IMR-90 (cell line): ENCODE data around the gene COLQ. TPM values are rescaled to one million over a fixed set of nuclear protein-coding genes. Genes with fewer than 3 reads are reported as not detected.

Experiments
- ATAC-seq: fragments of 200-7000 bp; cut with Tn5 transposase; 2 replicates; pipeline ENCODE4 v1.9.1; 2020; ENCODE audit warnings: low read depth, mild to moderate bottlenecking, moderate library complexity
- BruUV-seq: library from RNA; stranded (reverse); fragments of 400-500 nt; replicated peaks from 2 replicates; lab custom pipeline; 2021; lab: Mats Ljungman, UMichigan
- CTCF ChIA-PET: fragments of 300-600 bp; formaldehyde crosslinking; extraction: SDS; loops from one replicate; lab custom pipeline; 2021; ENCODE audit warnings: antibody characterized with exemption; lab: Yijun Ruan, JAX
- POLR2A ChIA-PET: fragments of 300-600 bp; sonication (Branson Sonifier 250); formaldehyde crosslinking; loops from one replicate; lab custom pipeline; 2022; ENCODE audit warnings: antibody characterized with exemption; ENCODE audit not compliant: unreplicated experiment; lab: Charles Lee
- DNase-seq: peaks from one replicate; pipeline ENCODE4 v3.0.0; 2013
- H2AFZ ChIP-seq: replicated peaks from 2 replicates; pipeline ENCODE3; 2013; ENCODE audit warnings: low read length, mild to moderate bottlenecking; ENCODE audit not compliant: poor library complexity
- H2AK5ac ChIP-seq: 2 replicates; pipeline ENCODE4 v1.6.1; 2013; ENCODE audit warnings: low read depth, low read length, inconsistent platforms
- H2AK9ac ChIP-seq: replicated peaks from 2 replicates; pipeline ENCODE3; 2013; ENCODE audit warnings: mild to moderate bottlenecking, low read depth, low read length, moderate library complexity; ENCODE audit not compliant: poor library complexity
- H2BK120ac ChIP-seq: 2 replicates; pipeline ENCODE4 v1.6.1; 2013; ENCODE audit warnings: low read depth, low read length, inconsistent platforms
- H2BK15ac ChIP-seq: 3 replicates; pipeline ENCODE4 v1.6.1; 2013; ENCODE audit warnings: low read depth, low read length, inconsistent platforms
- H2BK20ac ChIP-seq: 2 replicates; pipeline ENCODE4 v1.6.1; 2013; ENCODE audit warnings: low read depth, mild to moderate bottlenecking, inconsistent platforms, low read length, moderate library complexity
- H2BK5ac ChIP-seq: 2 replicates; pipeline ENCODE4 v1.6.1; 2013; ENCODE audit warnings: mild to moderate bottlenecking, low read depth, low read length, inconsistent platforms; ENCODE audit not compliant: poor library complexity, severe bottlenecking
- H3K14ac ChIP-seq: replicated peaks from 2 replicates; pipeline ENCODE4 v1.6.1; 2013; ENCODE audit warnings: low read depth, low read length, inconsistent platforms
- H3K18ac ChIP-seq: 2 replicates; pipeline ENCODE4 v1.6.1; 2013; ENCODE audit warnings: low read depth, low read length, control low read depth
- H3K23ac ChIP-seq: 2 replicates; pipeline ENCODE4 v1.6.1; 2013; ENCODE audit warnings: low read depth, low read length, inconsistent platforms
- H3K27ac ChIP-seq: 2 replicates; pipeline ENCODE4 v1.5.1; 2013; ENCODE audit warnings: mild to moderate bottlenecking, control low read depth, low read length; ENCODE audit not compliant: insufficient read depth
- H3K27me3 ChIP-seq: 2 replicates; pipeline ENCODE4 v1.6.1; 2013; ENCODE audit warnings: low read length; ENCODE audit not compliant: control insufficient read depth, insufficient read depth
- H3K36me3 ChIP-seq: 2 replicates; pipeline ENCODE4 v1.6.1; 2013; ENCODE audit warnings: low read length, mixed read lengths; ENCODE audit not compliant: control insufficient read depth, insufficient read depth
- H3K4ac ChIP-seq: 2 replicates; pipeline ENCODE4 v1.6.1; 2013; ENCODE audit warnings: low read depth, low read length, inconsistent platforms
- H3K4me1 ChIP-seq: 2 replicates; pipeline ENCODE4 v1.6.1; 2013; ENCODE audit warnings: low read length, mixed read lengths; ENCODE audit not compliant: control insufficient read depth, insufficient read depth
- H3K4me2 ChIP-seq: 2 replicates; pipeline ENCODE4 v1.6.1; 2013; ENCODE audit warnings: low read depth, mild to moderate bottlenecking, control low read depth, low read length, moderate library complexity
- H3K4me3 ChIP-seq: 2 replicates; pipeline ENCODE4 v1.5.1; 2013; ENCODE audit warnings: low read depth, mild to moderate bottlenecking, control low read depth, low read length, moderate library complexity; ENCODE audit not compliant: insufficient read depth
- H3K56ac ChIP-seq: 2 replicates; pipeline ENCODE4 v1.6.1; 2013; ENCODE audit warnings: low read length, inconsistent platforms; ENCODE audit not compliant: insufficient read depth; ENCODE audit errors: extremely low read depth
- H3K79me1 ChIP-seq, 2 experiments: 2 replicates each; pipeline ENCODE4 v1.6.1; 2013; ENCODE audit warnings: low read length in 2 of 2, inconsistent platforms in 1 of 2, low read depth in 1 of 2
- H3K9ac ChIP-seq: 2 replicates; pipeline ENCODE4 v1.6.1; 2013; ENCODE audit warnings: low read depth, low read length, control low read depth
- H3K9me1 ChIP-seq: 2 replicates; pipeline ENCODE4 v1.6.1; 2013; ENCODE audit warnings: low read length, inconsistent platforms; ENCODE audit not compliant: insufficient read depth
- H3K9me3 ChIP-seq: 2 replicates; pipeline ENCODE4 v1.6.1; 2013; ENCODE audit warnings: low read length; ENCODE audit not compliant: control insufficient read depth, insufficient read depth
- H4K20me1 ChIP-seq: 2 replicates; pipeline ENCODE4 v1.6.1; 2013; ENCODE audit warnings: low read length, inconsistent platforms; ENCODE audit not compliant: insufficient read depth
- H4K5ac ChIP-seq: 2 replicates; pipeline ENCODE4 v1.6.1; 2013; ENCODE audit warnings: mild to moderate bottlenecking, low read depth, low read length, control low read depth
- H4K8ac ChIP-seq, 2 experiments: 2 replicates each; pipeline ENCODE4 v1.6.1; 2013; ENCODE audit warnings: low read depth in 2 of 2, low read length in 2 of 2, control low read depth in 1 of 2, inconsistent platforms in 1 of 2
- H4K91ac ChIP-seq: 2 replicates; pipeline ENCODE4 v1.6.1; 2013; ENCODE audit warnings: low read depth, low read length, inconsistent platforms; ENCODE audit not compliant: insufficient read depth
- BHLHE40 ChIP-seq: fragments of 150-350 bp; IDR thresholded peaks from 2 replicates; pipeline ENCODE4 v1.6.1; 2016; ENCODE audit warnings: mild to moderate bottlenecking, low read depth, low read length
- CEBPB ChIP-seq: IDR thresholded peaks from 2 replicates; pipeline ENCODE4 v1.6.1; 2012; ENCODE audit warnings: low read depth, low read length, improper control_type of control experiment
- CHD1 ChIP-seq: IDR thresholded peaks from 2 replicates; pipeline ENCODE4 v1.6.1; 2012; ENCODE audit warnings: low read depth, low read length, improper control_type of control experiment
- CTCF ChIP-seq: conservative IDR thresholded peaks from 2 replicates; pipeline ENCODE4 v1.5.1; 2012; ENCODE audit warnings: mild to moderate bottlenecking, low read depth, low read length, improper control_type of control experiment
- ELK1 ChIP-seq: fragments of 150-350 bp; IDR thresholded peaks from 2 replicates; pipeline ENCODE4 v1.6.1; 2016; ENCODE audit warnings: low read depth, mild to moderate bottlenecking, low read length, moderate library complexity, borderline replicate concordance
- FOS ChIP-seq: fragments of 150-350 bp; IDR thresholded peaks from 2 replicates; pipeline ENCODE4 v1.6.1; 2016; ENCODE audit warnings: low read depth, low read length
- MAFK ChIP-seq: IDR thresholded peaks from 2 replicates; pipeline ENCODE4 v1.6.1; 2012; ENCODE audit warnings: low read depth, low read length, improper control_type of control experiment
- MAZ ChIP-seq: IDR thresholded peaks from 2 replicates; pipeline ENCODE4 v1.6.1; 2012; ENCODE audit warnings: low read depth, mild to moderate bottlenecking, low read length, improper control_type of control experiment, moderate library complexity, borderline replicate concordance
- MXI1 ChIP-seq: IDR thresholded peaks from 2 replicates; pipeline ENCODE4 v1.6.1; 2012; ENCODE audit warnings: low read depth, mild to moderate bottlenecking, low read length, moderate library complexity, borderline replicate concordance
- NFE2L2 ChIP-seq: fragments of 150-350 bp; IDR thresholded peaks from 2 replicates; pipeline ENCODE4 v1.6.1; 2016; ENCODE audit warnings: low read depth, mild to moderate bottlenecking, low read length
- POLR2A ChIP-seq: IDR thresholded peaks from 2 replicates; pipeline ENCODE4 v1.6.1; 2012; ENCODE audit warnings: mild to moderate bottlenecking, low read depth, low read length
- RAD21 ChIP-seq: IDR thresholded peaks from 2 replicates; pipeline ENCODE4 v1.6.1; 2012; ENCODE audit warnings: low read length, improper control_type of control experiment
- RCOR1 ChIP-seq: IDR thresholded peaks from 2 replicates; pipeline ENCODE4 v1.6.1; 2012; ENCODE audit warnings: mild to moderate bottlenecking, low read length, improper control_type of control experiment; ENCODE audit not compliant: insufficient replicate concordance
- RFX5 ChIP-seq: IDR thresholded peaks from 2 replicates; pipeline ENCODE4 v1.8.0; 2012; ENCODE audit warnings: low read depth, mild to moderate bottlenecking, low read length, moderate library complexity
- SMC3 ChIP-seq: fragments of 150-350 bp; IDR thresholded peaks from 2 replicates; pipeline ENCODE4 v1.6.1; 2016; ENCODE audit warnings: low read depth, mild to moderate bottlenecking, antibody characterized with exemption, low read length, moderate library complexity
- USF2 ChIP-seq: fragments of 150-350 bp; IDR thresholded peaks from 2 replicates; pipeline ENCODE4 v1.6.1; 2017; ENCODE audit warnings: mild to moderate bottlenecking, antibody characterized with exemption, low read length, low read depth
- WGBS, 2 experiments: methylation state at CpG; one replicate each; pipeline versions ENCODE4 v1.1.5 to v1.1.7; 2013; ENCODE audit warnings: missing lambda C conversion rate in 2 of 2; ENCODE audit not compliant: insufficient read length in 1 of 2; ENCODE audit errors: extremely low coverage in 2 of 2; 5-methylcytosine and 5-hydroxymethylcytosine counted together
- dilution Hi-C: fragments of 300-500 bp; cut with HindIII; formaldehyde crosslinking; loops from one replicate; pipeline ENCODE4 v1.14.3; 2018; ENCODE audit warnings: low sequenced_read_pairs; ENCODE audit not compliant: unreplicated experiment
- in situ Hi-C: fragments of 300-500 bp; cut with MboI; formaldehyde crosslinking; loops from 3 replicates; pipeline ENCODE4 v1.14.3; 2019; ENCODE audit warnings: low sequenced_read_pairs, inconsistent platforms, mixed read lengths
- intact Hi-C: fragments of 100-400 bp; cut with micrococcal nuclease; formaldehyde crosslinking; loops from 2 replicates; pipeline ENCODE4 v1.10.0; 2022
- polyA plus RNA-seq, 3 experiments: library from polyadenylated mRNA; depleted of rRNA; stranded (reverse); fragments of >200 nt; gene quantifications; 2 replicates each; pipeline ENCODE4 v1.2.3, GENCODE V29; 2012; ENCODE audit warnings: low replicate concordance in 1 of 3
- total RNA-seq: library from RNA; depleted of rRNA; stranded (reverse); fragments of >200 nt; gene quantifications from 2 replicates; pipeline ENCODE4 v1.2.3, GENCODE V29; 2012

The COLQ gene
- total and polyA plus RNA-seq, 2 of the 4 experiments (the other 2 are of a cell fraction), result 0.18 to 0.65 TPM

- Histone ChIP-seq H2BK5ac (no peak overlapping the region), H3K4ac (no peak overlapping the region), H4K8ac (no peak overlapping the region), H3K79me1 (no peaks in the 10 kb centered on the region), H3K36me3 (no peaks in the 10 kb centered on the region), H2AK9ac (no peak overlapping the region), H3K27me3 (no peaks in the 10 kb centered on the region), H4K20me1 (no peaks in the 10 kb centered on the region), H2BK120ac (no peak overlapping the region), H3K27ac (no peak overlapping the region), H2AFZ (no peak overlapping the region), H3K9ac (no peak overlapping the region), H3K14ac (no peak overlapping the region), H4K5ac (no peak overlapping the region), H3K9me1 (no peaks in the 10 kb centered on the region), H2BK15ac (no peak overlapping the region), H4K91ac (no peak overlapping the region), H3K18ac (no peak overlapping the region), H2AK5ac (no peak overlapping the region), H3K4me2 (no peak overlapping the region), H3K4me1 (no peaks in the 10 kb centered on the region), H3K56ac (no peak overlapping the region), H3K9me3 (no peaks in the 10 kb centered on the region), H3K23ac (no peak overlapping the region), H3K4me3 (no peak overlapping the region), H2BK20ac (no peak overlapping the region)
- no peak for DNase-seq
- in situ Hi-C loops (no loop called here), dilution Hi-C loops (no loop called here), intact Hi-C loops (no loop called here)
- ChIA-PET POLR2A (no interaction called here), CTCF (no interaction called here)
- no TSS peak for BruUV-seq
- WGBS, 2 experiments, result 76% methylated on average over 4 of the region's 8 CpGs; no CpG with 5 or more reads in 1 of the 2 experiments
- no peak for ATAC-seq
- TF ChIP-seq FOS (no peak), RAD21 (no peak), MAZ (no peak), MAFK (no peak), RFX5 (no peak), CEBPB (no peak), BHLHE40 (no peak), NFE2L2 (no peak), CHD1 (no peak), MXI1 (no peak), USF2 (no peak), ELK1 (no peak), SMC3 (no peak), CTCF (no peak), POLR2A (no peak), RCOR1 (no peak)
Measured at GRCh38 chr3:15496341-15496664, 25.2 kb downstream of the COLQ start.
